T-helper 2 cell treated with Interferon-gamma antibody and Interleukin-4, amounts not matched to agents 5 μg/mL and 100 μg/mL, for 36 hours (primary cell): ENCODE data around the gene PIK3R4.
A peak's percentile ranks its signal among the peaks of the same experiment; 100 is the strongest.

ENCODE experiments used
- DNase-seq: peaks from one replicate; pipeline ENCODE4 v3.0.0; 2021; ENCODE audit warnings: low spot score
- H3K27ac Mint-ChIP-seq: one replicate; pipeline ENCODE4 v1.8.0; 2021; ENCODE audit warnings: mild to moderate bottlenecking, mixed read lengths
- H3K27me3 Mint-ChIP-seq: one replicate; pipeline ENCODE4 v1.8.0; 2021; ENCODE audit warnings: low read depth, mixed read lengths
- H3K36me3 Mint-ChIP-seq: one replicate; pipeline ENCODE4 v1.8.0; 2021; ENCODE audit warnings: low read depth, mixed read lengths
- H3K4me1 Mint-ChIP-seq: one replicate; pipeline ENCODE4 v1.8.0; 2021; ENCODE audit warnings: low read depth, mixed read lengths
- H3K4me3 Mint-ChIP-seq: one replicate; pipeline ENCODE4 v1.8.0; 2022; ENCODE audit warnings: mild to moderate bottlenecking, moderate library complexity, mixed read lengths
- H3K9me3 Mint-ChIP-seq: one replicate; pipeline ENCODE4 v1.8.0; 2021; ENCODE audit warnings: mixed read lengths

PIK3R4 gene

GRCh38 chr3:130759692-130760338 lies 13.2 kb upstream of the PIK3R4 start:
- peak; percentile 44 for DNase-seq
- H3K4me3 Mint-ChIP-seq, result no peak overlapping the region

GRCh38 chr3:130758624-130759369 lies 12.2 kb upstream of the PIK3R4 start:
- H3K27me3 Mint-ChIP-seq, result peaks cover 3% of the 10 kb centered on the region
- H3K36me3 Mint-ChIP-seq, result no peaks in the 10 kb centered on the region
- DNase-seq, result no peak
- no peak overlapping the region for H3K27ac Mint-ChIP-seq
- H3K9me3 Mint-ChIP-seq, result no peaks in the 10 kb centered on the region
- H3K4me1 Mint-ChIP-seq, result peaks cover 6% of the 10 kb centered on the region
- no peak overlapping the region for H3K4me3 Mint-ChIP-seq

More at GRCh38 chr3:130759692-130760338, 13.2 kb upstream of the PIK3R4 start:
- Mint-ChIP-seq H3K9me3 (no peaks in the 10 kb centered on the region), H3K36me3 (no peaks in the 10 kb centered on the region), H3K27ac (no peak overlapping the region), H3K4me1 (peaks cover 6% of the 10 kb centered on the region), H3K27me3 (peaks cover 4% of the 10 kb centered on the region)

- Mint-ChIP-seq H3K27ac (no peak overlapping the region), H3K36me3 (no peaks in the 10 kb centered on the region), H3K4me1 (peaks cover 6% of the 10 kb centered on the region), H3K27me3 (peaks cover 4% of the 10 kb centered on the region), H3K4me3 (no peak overlapping the region), H3K9me3 (no peaks in the 10 kb centered on the region)
- DNase-seq, result no peak
Measured at GRCh38 chr3:130757611-130758150, 11.1 kb upstream of the PIK3R4 start.

GRCh38 chr3:130755666-130756065 lies 9.0 kb upstream of the PIK3R4 start:
- H3K4me3 Mint-ChIP-seq, result no peak overlapping the region
- no peaks in the 10 kb centered on the region for H3K36me3 Mint-ChIP-seq
- peaks cover 2% of the 10 kb centered on the region for H3K4me1 Mint-ChIP-seq
- no peak for DNase-seq
- H3K9me3 Mint-ChIP-seq, result no peaks in the 10 kb centered on the region
- peaks cover 4% of the 10 kb centered on the region for H3K27me3 Mint-ChIP-seq
- no peak overlapping the region for H3K27ac Mint-ChIP-seq

GRCh38 chr3:130748981-130749380 lies 2.4 kb upstream of the PIK3R4 start:
- Mint-ChIP-seq H3K9me3 (no peaks in the 10 kb centered on the region), H3K4me3 (no peak overlapping the region), H3K27me3 (peaks cover 4% of the 10 kb centered on the region), H3K36me3 (peaks cover 4% of the 10 kb centered on the region), H3K4me1 (peaks cover 19% of the 10 kb centered on the region), H3K27ac (no peak overlapping the region)
- DNase-seq, result no peak

GRCh38 chr3:130748467-130748861 lies 1.8 kb upstream of the PIK3R4 start:
- H3K36me3 Mint-ChIP-seq, result peaks cover 7% of the 10 kb centered on the region
- peaks cover 4% of the 10 kb centered on the region for H3K27me3 Mint-ChIP-seq
- H3K27ac Mint-ChIP-seq, result peak overlapping the region; percentile 99
- peak overlapping the region; percentile 90 for H3K4me3 Mint-ChIP-seq
- H3K4me1 Mint-ChIP-seq, result peaks cover 24% of the 10 kb centered on the region
- DNase-seq, result no peak
- no peaks in the 10 kb centered on the region for H3K9me3 Mint-ChIP-seq

GRCh38 chr3:130743354-130743753 lies 3.3 kb downstream of the PIK3R4 start:
- DNase-seq, result no peak
- Mint-ChIP-seq H3K27ac (peak overlapping the region; percentile 0), H3K36me3 (peaks cover 33% of the 10 kb centered on the region), H3K9me3 (no peaks in the 10 kb centered on the region), H3K4me3 (peak overlapping the region; percentile 29), H3K27me3 (no peaks in the 10 kb centered on the region), H3K4me1 (peaks cover 40% of the 10 kb centered on the region)

- Mint-ChIP-seq H3K27ac (no peak overlapping the region), H3K36me3 (peaks cover 40% of the 10 kb centered on the region), H3K27me3 (no peaks in the 10 kb centered on the region), H3K9me3 (no peaks in the 10 kb centered on the region), H3K4me3 (peak overlapping the region; percentile 27), H3K4me1 (peaks cover 37% of the 10 kb centered on the region)
- no peak for DNase-seq
Measured at GRCh38 chr3:130741946-130742610, 4.6 kb downstream of the PIK3R4 start.

GRCh38 chr3:130739848-130740247 lies 6.8 kb downstream of the PIK3R4 start:
- H3K27ac Mint-ChIP-seq, result no peak overlapping the region
- H3K4me1 Mint-ChIP-seq, result peaks cover 28% of the 10 kb centered on the region
- H3K27me3 Mint-ChIP-seq, result no peaks in the 10 kb centered on the region
- no peak overlapping the region for H3K4me3 Mint-ChIP-seq
- peaks cover 54% of the 10 kb centered on the region for H3K36me3 Mint-ChIP-seq
- DNase-seq, result no peak
- no peaks in the 10 kb centered on the region for H3K9me3 Mint-ChIP-seq

GRCh38 chr3:130738241-130738640 lies 8.4 kb downstream of the PIK3R4 start:
- Mint-ChIP-seq H3K4me1 (peaks cover 17% of the 10 kb centered on the region), H3K27ac (no peak overlapping the region), H3K9me3 (no peaks in the 10 kb centered on the region), H3K4me3 (no peak overlapping the region), H3K36me3 (peaks cover 47% of the 10 kb centered on the region), H3K27me3 (no peaks in the 10 kb centered on the region)
- no peak for DNase-seq

- Mint-ChIP-seq H3K36me3 (peaks cover 45% of the 10 kb centered on the region), H3K4me1 (peaks cover 14% of the 10 kb centered on the region), H3K9me3 (no peaks in the 10 kb centered on the region), H3K27me3 (no peaks in the 10 kb centered on the region), H3K4me3 (no peak overlapping the region), H3K27ac (no peak overlapping the region)
- no peak for DNase-seq
Measured at GRCh38 chr3:130737622-130738021, 9.0 kb downstream of the PIK3R4 start.

- Mint-ChIP-seq H3K27me3 (no peaks in the 10 kb centered on the region), H3K4me1 (no peaks in the 10 kb centered on the region), H3K9me3 (no peaks in the 10 kb centered on the region), H3K27ac (no peak overlapping the region), H3K4me3 (no peak overlapping the region), H3K36me3 (peaks cover 26% of the 10 kb centered on the region)
- no peak for DNase-seq
Measured at GRCh38 chr3:130733236-130733875, 13.3 kb downstream of the PIK3R4 start.

GRCh38 chr3:130732501-130732900 lies 14.1 kb downstream of the PIK3R4 start:
- H3K4me1 Mint-ChIP-seq, result no peaks in the 10 kb centered on the region
- no peaks in the 10 kb centered on the region for H3K9me3 Mint-ChIP-seq
- no peaks in the 10 kb centered on the region for H3K27me3 Mint-ChIP-seq
- no peak for DNase-seq
- H3K36me3 Mint-ChIP-seq, result peaks cover 20% of the 10 kb centered on the region
- H3K4me3 Mint-ChIP-seq, result no peak overlapping the region
- H3K27ac Mint-ChIP-seq, result no peak overlapping the region

GRCh38 chr3:130731817-130732216 lies 14.8 kb downstream of the PIK3R4 start:
- H3K4me3 Mint-ChIP-seq, result no peak overlapping the region
- H3K9me3 Mint-ChIP-seq, result no peaks in the 10 kb centered on the region
- no peak overlapping the region for H3K27ac Mint-ChIP-seq
- peaks cover 1% of the 10 kb centered on the region for H3K4me1 Mint-ChIP-seq
- no peak for DNase-seq
- H3K36me3 Mint-ChIP-seq, result peaks cover 16% of the 10 kb centered on the region
- H3K27me3 Mint-ChIP-seq, result no peaks in the 10 kb centered on the region
